GM18951 (cell line): ENCODE measurements around the gene CFAP45.

Experiments used
- POLR2A ChIP-seq: IDR thresholded peaks from 4 replicates; pipeline ENCODE4 v1.6.1; 2011; ENCODE audit warnings: mild to moderate bottlenecking; ENCODE audit not compliant: insufficient read length, insufficient read depth; ENCODE audit errors: extremely low read depth
- in situ Hi-C: fragments of 300-500 bp; cut with MboI; formaldehyde crosslinking; loops from one replicate; pipeline ENCODE4 v1.12.0; 2022; ENCODE audit warnings: low sequenced_read_pairs, mixed read lengths, inconsistent platforms; ENCODE audit not compliant: unreplicated experiment

CFAP45 gene

GRCh38 chr1:159900086-159900680 lies at the start of gene CFAP45:
TSS of gene CFAP45 (minus strand) at chr1:159900165. CDS start at chr1:159900098, 67 bp downstream.
- TF ChIP-seq POLR2A, result no peak

GRCh38 chr1:159949123-159949522 lies 49.2 kb upstream of the CFAP45 start:
- in situ Hi-C loops, result no loop called here
- TF ChIP-seq POLR2A, result no peak

More at GRCh38 chr1:159900086-159900680, at the start of gene CFAP45:
- in situ Hi-C loops, result no loop called here

GRCh38 chr1:159947942-159948341 lies 48.0 kb upstream of the CFAP45 start:
- no peak for TF ChIP-seq POLR2A
- in situ Hi-C loops, result no loop called here

GRCh38 chr1:159946242-159947187 lies 46.5 kb upstream of the CFAP45 start:
- no peak for TF ChIP-seq POLR2A
- in situ Hi-C loops, result no loop called here

GRCh38 chr1:159945483-159946241 lies 45.7 kb upstream of the CFAP45 start, which contains the start of gene IGSF9:
TSS of gene IGSF9 (minus strand) at chr1:159945613. CDS start at chr1:159943454, 2,159 bp downstream.
- TF ChIP-seq POLR2A, result no peak
- in situ Hi-C loops, result no loop called here

GRCh38 chr1:159944623-159945455 lies 44.9 kb upstream of the CFAP45 start:
- in situ Hi-C loops, result loop anchor here (5.0 kb wide), 1 partner anchor 57 kb away; no protein-coding TSS in a partner anchor
- TF ChIP-seq POLR2A, result no peak

- no peak for TF ChIP-seq POLR2A
- in situ Hi-C loops, result loop anchor here (5.0 kb wide), 1 partner anchor 58 kb away; no protein-coding TSS in a partner anchor
Observed at GRCh38 chr1:159943908-159944622, 44.1 kb upstream of the CFAP45 start.

GRCh38 chr1:159943278-159943640 lies 43.3 kb upstream of the CFAP45 start:
- in situ Hi-C loops, result loop anchor here (5.0 kb wide), 1 partner anchor 59 kb away; no protein-coding TSS in a partner anchor

GRCh38 chr1:159942632-159943277 lies 42.8 kb upstream of the CFAP45 start:
- in situ Hi-C loops, result loop anchor here (5.0 kb wide), 1 partner anchor 60 kb away; no protein-coding TSS in a partner anchor
- TF ChIP-seq POLR2A, result no peak

More at GRCh38 chr1:159943278-159943640, 43.3 kb upstream of the CFAP45 start:
- no peak for TF ChIP-seq POLR2A

GRCh38 chr1:159941591-159942560 lies 41.9 kb upstream of the CFAP45 start:
- TF ChIP-seq POLR2A, result no peak
- in situ Hi-C loops, result loop anchor here (5.0 kb wide), 1 partner anchor 60 kb away; no protein-coding TSS in a partner anchor
